GDM1 (cell line): ENCODE measurements around the gene FGF14.

Source experiments
- DNase-seq: peaks from one replicate; lab custom pipeline; 2025; lab: John Stamatoyannopoulos, UW

FGF14 gene

GRCh38 chr13:102401766-102402165 is at the start of gene FGF14:
TSS of gene FGF14 (minus strand) at chr13:102402048.
- no peak for DNase-seq

- no peak for DNase-seq
Observed at GRCh38 chr13:102443249-102443648, 41.4 kb upstream of the FGF14 start.

- DNase-seq: no peak
Observed at GRCh38 chr13:102441085-102441484, 39.2 kb upstream of the FGF14 start.

DNA sequence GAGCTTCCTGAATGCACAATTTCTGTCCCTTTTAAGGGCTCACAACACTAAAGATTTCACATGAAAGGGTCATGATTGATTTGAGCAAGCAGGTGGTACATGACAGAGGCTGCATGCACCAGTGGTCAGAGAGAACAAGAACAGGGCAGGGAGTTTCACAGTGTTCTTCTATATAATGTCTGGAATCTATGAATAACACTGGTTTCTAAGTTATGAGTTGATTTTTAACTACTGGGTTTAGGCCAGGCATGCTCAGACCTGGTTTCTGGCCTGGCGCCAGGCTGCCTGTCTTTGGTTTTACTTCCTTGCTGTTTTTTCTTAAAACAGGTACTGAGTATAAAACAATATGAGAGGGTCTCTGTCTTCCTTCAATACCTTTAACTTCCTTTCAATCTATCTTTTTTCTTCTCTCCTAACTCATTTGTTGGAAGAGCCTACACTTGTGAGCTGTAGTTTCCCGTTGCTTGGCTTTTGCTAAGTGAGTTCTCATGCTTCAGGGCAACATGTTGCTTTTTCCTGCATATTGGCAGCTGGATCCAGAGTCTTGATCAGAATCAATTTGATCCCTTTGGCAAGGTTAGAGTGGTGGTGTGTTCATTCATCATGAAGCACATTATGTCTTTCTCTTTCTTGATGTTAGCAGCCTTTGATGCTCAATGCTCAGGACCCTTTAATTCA is 38.5 kb upstream of the FGF14 start:
- DNase-seq: no peak

- no peak for DNase-seq
Observed at GRCh38 chr13:102422690-102423089, 20.8 kb upstream of the FGF14 start.

DNA sequence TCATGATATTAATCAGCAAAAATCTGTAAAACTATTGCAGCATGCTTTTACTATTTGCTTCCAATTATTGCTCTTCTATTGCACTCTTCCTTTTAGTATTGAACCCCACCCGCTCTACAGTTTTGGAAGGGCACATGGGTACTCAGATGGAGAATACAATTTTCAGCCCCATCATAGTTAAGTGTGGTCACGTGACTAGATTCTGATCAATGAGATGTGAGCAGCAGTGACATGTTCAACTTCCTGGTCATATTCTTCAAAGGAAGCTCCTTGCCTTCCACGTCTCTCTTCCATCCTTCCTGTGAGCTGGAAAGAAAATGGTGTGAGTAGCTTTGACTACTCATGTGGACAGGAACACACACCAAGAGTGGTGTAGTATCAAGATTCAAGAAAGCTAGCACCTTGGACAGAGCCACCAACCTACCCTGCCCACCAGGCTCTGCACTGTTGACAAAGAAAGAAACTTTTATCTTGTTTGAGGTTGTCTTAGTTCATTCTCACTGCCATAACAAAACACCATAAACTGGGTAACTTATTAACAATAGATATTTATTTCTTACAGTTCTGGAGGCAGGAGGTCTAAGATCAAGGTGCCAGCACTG is 3.8 kb upstream of the FGF14 start:
- no peak for DNase-seq

- DNase-seq: no peak
Observed at GRCh38 chr13:102402290-102402689, 442 bp upstream of the FGF14 start.

DNA sequence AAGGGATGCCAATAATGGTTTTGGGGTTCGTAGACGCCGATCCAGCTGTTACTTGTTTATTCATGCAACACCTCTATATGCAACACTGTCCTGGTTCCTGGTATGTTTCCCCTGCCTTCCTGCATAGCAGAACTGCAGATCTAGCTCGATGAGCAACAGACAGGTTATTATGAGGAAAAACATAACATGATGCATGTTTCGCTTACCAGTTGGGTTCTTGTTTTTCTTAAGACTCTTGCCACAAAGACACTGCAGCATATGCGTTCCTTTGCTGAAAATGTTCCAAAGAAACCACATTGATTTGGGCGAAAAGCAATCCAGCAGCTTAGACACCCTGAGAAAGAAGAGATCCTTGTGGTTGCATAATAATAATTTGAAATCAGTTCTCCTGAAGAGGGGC is 583 bp downstream of the FGF14 start:
- DNase-seq: no peak

- DNase-seq: no peak
Observed at GRCh38 chr13:102400675-102401145, 1.1 kb downstream of the FGF14 start.

- no peak for DNase-seq
Observed at GRCh38 chr13:102399791-102400674, 1.8 kb downstream of the FGF14 start.

GRCh38 chr13:102395939-102396338 is 5.9 kb downstream of the FGF14 start:
- DNase-seq: no peak

- no peak for DNase-seq
Observed at GRCh38 chr13:102395174-102395573, 6.7 kb downstream of the FGF14 start.

DNA sequence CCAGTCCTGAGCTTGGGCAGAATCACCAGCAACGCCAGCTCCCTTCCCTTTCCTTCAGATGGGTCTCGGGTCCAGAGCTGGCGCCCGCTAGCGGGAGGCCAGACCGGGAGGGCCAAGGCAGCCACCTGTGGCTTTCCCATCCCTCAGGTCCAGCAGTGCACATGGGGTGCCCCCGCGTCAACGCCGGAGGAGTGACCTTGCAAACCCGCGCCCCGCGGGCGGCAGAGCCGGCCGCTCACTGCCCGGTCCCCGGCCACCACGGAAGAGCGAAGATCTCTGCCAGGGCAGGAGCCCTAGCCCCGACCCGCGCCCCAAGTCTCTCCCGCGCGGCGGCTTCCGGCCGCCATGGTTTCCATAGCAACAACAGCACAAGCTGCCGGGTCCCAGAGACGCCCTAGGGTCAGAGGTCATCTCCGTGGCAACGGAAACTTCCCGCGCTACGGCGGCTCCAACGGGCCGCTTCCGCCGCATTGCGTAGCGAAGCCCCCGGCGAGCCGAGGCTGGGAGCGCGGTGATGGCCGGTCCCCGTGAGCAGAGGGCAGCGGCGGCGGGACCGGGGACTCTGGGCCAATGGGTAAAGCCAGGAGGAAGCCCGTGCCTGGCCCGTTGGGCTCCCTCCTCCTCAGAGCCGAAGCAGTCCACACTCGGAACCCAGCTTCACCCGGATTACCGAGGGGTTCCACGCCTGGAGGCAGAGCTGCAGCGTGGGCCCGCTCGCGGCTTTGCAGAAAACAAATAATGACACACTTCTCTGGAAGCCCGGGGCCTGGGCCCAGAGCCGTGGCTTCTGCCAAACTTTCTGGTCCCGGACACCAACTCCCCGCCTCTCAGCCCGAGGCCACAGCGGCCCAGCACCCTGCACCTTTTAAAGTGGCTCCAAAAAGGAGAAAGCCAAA is 7.4 kb downstream of the FGF14 start:
- no peak for DNase-seq

DNA sequence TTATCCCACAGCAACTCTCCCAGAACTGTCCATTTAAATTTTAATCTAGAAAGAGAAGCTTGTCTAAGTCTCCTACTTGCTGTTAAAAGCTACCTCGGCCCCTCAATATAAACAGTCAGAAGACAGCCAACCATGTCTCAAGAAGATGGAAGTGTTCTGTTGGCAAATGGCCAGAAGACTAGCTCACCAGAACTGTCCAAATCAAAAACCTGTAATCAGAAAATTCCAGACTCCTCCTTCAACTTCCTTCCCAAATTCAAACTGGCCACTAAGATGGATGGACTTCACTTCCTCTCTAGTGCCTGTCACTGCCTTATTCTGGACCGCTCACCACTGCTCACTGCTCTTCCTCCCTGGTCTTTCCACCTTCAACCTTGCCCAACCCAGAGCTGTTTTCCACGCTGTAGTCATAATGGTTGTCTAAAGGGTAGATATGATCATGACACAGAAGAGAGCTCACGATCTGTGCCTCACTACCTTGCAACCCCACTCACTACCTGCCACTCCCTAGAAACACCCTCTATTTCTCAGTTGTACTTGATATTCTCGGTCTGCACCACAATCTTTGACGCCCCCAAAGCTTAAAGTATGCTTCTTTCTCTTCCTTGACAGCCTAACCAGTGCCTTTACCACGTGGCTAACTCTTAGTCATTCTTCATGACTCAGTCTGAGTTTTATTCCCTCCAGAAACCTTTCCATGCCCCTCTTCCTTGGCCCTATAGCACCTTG is 9.2 kb downstream of the FGF14 start:
- no peak for DNase-seq

DNA sequence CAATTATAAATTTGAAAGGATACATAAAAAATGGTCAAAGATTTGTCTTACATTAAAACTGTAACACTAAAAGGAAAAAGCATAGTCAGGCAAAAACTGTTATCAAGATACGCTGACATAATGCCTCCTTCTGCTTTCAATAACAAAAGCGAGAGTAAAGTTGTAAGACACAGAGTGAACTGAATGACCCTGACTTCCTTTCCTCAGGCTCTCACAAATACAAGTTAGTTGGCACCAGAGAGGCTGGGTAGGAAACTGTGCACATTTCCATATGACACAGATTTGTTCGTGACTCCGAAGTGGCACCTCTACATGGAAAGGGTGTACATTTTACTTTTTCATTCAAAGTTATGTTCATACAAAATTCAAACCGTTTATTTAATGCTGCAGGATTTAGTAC is 15.4 kb downstream of the FGF14 start:
- DNase-seq: no peak

GRCh38 chr13:102380012-102380411 is 21.8 kb downstream of the FGF14 start:
- no peak for DNase-seq

- DNase-seq: no peak
Observed at GRCh38 chr13:102376318-102376717, 25.5 kb downstream of the FGF14 start.

DNA sequence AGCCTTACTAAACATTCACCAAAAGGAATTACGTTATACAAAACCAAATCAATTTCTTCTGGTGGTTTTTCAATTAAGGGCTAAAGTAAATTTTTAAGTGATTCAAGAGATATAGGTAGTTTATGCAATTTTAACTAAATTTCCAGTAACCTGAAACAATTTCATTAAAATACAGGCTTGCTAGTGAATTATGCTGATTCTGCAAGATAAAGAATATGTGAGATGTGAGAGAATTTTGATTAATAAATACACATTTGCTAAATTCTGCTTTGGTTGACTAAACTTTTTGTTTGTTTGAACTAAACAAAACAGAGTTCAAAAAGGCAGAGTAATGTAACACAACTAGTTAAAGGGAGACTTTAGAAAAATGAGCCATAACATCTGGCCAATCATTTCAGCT is 27.1 kb downstream of the FGF14 start:
- no peak for DNase-seq

DNA sequence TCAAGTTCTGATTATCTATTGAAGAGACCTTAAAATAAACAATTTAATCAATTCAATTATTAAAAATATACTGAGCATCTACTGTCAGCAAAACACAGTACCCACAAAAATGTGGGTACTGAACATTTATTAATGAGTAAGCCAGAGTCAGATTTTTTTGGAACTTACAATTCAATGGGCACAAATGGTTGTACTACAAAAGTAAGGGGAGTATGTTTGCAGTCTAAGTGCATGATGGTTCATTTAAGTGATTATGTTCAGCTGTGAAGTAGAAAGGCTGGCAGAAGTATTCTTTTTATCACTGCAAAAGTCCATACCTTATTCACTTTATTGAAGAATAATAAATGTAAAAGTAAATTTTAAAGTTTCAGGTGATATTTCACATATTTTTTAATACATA is 27.6 kb downstream of the FGF14 start:
- DNase-seq: no peak

- no peak for DNase-seq
Observed at GRCh38 chr13:102373221-102373620, 28.6 kb downstream of the FGF14 start.

DNA sequence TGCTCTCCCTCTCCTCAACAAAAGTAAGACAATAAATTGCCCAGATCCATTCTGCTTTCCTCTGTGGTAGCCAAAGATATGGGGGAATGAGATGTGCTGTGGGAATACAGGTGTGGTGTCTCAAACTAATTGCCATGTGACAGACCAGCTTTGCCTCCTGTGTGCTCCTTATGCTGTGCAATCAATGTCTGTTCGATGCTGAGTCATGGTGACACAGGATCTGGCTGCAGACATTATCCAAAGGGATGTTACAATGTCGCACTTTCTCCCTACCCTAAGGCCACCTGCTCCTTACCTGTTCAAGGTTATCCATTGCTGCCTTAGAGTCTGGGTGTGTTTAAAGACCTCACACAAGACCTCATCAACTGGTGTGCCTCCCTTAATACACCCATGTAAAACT is 32.5 kb downstream of the FGF14 start:
- DNase-seq: no peak
